IPS-15b (cell line): ENCODE results near the gene RASSF4.

Experiments
- H3K27me3 ChIP-seq: one replicate; pipeline ENCODE4 v1.6.1; 2013; ENCODE audit warnings: low read length; ENCODE audit not compliant: control insufficient read depth, insufficient read depth
- H3K36me3 ChIP-seq: one replicate; pipeline ENCODE4 v1.6.1; 2013; ENCODE audit warnings: low read length; ENCODE audit not compliant: control insufficient read depth, insufficient read depth
- H3K4me1 ChIP-seq: one replicate; pipeline ENCODE4 v1.6.1; 2013; ENCODE audit warnings: mild to moderate bottlenecking, low read length; ENCODE audit not compliant: control insufficient read depth, insufficient read depth
- H3K4me3 ChIP-seq: one replicate; pipeline ENCODE4 v1.5.1; 2013; ENCODE audit warnings: low read depth, low read length
- H3K9ac ChIP-seq: one replicate; pipeline ENCODE4 v1.6.1; 2013; ENCODE audit warnings: low read depth, mild to moderate bottlenecking, low read length
- H3K9me3 ChIP-seq: one replicate; pipeline ENCODE4 v1.6.1; 2013; ENCODE audit warnings: mild to moderate bottlenecking, low read length; ENCODE audit not compliant: control insufficient read depth, insufficient read depth

The RASSF4 gene

DNA sequence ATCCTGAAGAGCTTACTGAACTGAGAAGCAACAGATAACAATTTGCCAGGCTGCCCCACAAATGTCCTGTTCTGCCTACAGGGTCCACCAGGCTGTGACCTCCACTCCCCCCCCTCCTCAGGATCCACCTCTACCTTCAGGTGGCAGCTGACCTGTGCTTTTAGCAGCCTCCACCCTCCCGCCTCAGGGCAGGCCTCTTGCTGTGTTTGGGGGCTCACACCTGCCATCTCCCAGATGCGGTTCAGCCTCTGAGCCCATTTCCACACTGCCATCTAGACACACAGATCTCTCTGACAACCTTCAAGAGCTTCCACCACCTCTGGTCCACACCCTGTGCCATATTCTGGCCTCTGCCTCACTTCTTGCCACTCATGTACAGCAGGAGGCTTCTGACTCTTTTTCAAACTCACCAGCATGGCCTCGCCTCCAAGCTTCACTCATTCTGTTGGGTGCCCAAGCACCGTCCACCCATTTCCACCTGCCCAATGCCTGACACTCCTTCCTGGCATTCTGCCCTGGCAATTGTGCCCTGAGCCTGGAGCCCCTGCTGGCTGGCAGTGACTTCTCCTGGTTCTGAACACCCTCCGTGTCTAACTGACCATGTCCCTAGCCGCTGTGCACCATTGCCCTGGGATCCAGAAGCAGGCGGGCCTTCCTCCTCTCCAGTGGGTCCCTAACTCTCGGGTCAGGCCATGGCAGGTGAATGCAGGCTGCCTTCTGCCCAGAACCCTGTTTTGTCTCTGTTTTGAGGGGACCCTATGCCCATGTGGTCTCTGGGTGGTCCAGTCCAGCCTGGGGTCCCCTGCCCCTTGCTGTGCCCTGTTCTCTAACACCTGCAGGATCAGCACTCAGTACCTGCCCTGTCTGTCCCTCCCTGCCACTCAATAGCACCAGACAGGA, 30.0 kb upstream of the RASSF4 start:
- no peaks in the 10 kb centered on the region for H3K9me3 ChIP-seq
- peaks cover 3% of the 10 kb centered on the region for H3K4me1 ChIP-seq
- no peak overlapping the region for H3K9ac ChIP-seq
- H3K27me3 ChIP-seq = no peaks in the 10 kb centered on the region
- H3K4me3 ChIP-seq = no peak overlapping the region
- H3K36me3 ChIP-seq = no peaks in the 10 kb centered on the region

- H3K9ac ChIP-seq = no peak overlapping the region
- H3K4me1 ChIP-seq = peaks cover 3% of the 10 kb centered on the region
- no peaks in the 10 kb centered on the region for H3K27me3 ChIP-seq
- H3K4me3 ChIP-seq = no peak overlapping the region
- no peaks in the 10 kb centered on the region for H3K9me3 ChIP-seq
- no peaks in the 10 kb centered on the region for H3K36me3 ChIP-seq
These were observed 28.5 kb upstream of the RASSF4 start for GRCh38 chr10:44930904-44931620.

- H3K4me1 ChIP-seq = peaks cover 3% of the 10 kb centered on the region
- H3K9me3 ChIP-seq = no peaks in the 10 kb centered on the region
- no peak overlapping the region for H3K4me3 ChIP-seq
- H3K27me3 ChIP-seq = no peaks in the 10 kb centered on the region
- no peaks in the 10 kb centered on the region for H3K36me3 ChIP-seq
- H3K9ac ChIP-seq = no peak overlapping the region
These were observed 27.7 kb upstream of the RASSF4 start for GRCh38 chr10:44931621-44932516.

DNA sequence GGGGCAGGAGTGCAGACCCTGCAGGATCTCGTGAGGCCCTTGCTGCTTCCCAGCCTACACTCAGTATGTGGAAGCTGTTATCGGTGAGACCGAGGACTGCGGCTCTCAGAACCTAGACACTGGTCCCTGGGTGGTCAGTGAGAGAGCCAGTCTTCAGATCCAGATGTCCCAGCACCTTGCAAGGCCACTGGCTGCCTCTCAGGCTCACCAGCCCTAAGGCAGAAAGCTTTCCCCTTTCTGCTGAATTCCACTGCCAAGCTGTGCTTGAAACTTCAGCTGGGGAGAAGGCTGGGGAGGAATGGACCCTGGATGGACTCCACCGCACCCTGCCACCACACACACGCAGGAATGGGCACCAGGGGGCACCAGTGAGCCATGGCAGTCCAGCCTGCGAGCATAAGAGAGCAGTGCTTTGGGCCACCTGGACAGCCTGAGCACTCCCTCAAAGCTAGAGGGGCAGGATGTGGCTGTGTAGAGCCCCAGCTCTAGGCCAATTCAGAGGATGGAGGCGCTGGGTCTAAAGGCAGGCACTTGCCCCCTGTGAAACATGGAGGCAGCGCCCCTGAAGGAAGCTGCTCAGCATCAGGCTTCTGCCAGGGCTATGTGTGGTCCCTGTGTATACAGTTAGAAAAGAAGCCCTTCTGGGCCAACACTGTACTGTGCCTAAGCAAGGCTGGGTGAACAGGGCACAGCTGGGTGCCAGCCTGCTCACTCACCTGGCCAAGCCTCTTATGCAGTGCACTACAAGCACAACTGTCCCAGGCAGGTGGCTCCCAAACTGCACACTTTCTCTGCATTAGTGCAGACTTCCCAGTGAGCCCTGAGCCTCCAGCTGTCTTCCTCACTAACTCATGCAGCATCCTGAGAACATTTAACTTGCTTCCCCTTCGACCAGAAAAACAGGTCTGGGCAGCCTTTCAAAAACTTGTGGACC, 26.8 kb upstream of the RASSF4 start:
- Histone ChIP-seq H3K9ac (no peak overlapping the region), H3K9me3 (no peaks in the 10 kb centered on the region), H3K4me1 (peaks cover 3% of the 10 kb centered on the region)

DNA sequence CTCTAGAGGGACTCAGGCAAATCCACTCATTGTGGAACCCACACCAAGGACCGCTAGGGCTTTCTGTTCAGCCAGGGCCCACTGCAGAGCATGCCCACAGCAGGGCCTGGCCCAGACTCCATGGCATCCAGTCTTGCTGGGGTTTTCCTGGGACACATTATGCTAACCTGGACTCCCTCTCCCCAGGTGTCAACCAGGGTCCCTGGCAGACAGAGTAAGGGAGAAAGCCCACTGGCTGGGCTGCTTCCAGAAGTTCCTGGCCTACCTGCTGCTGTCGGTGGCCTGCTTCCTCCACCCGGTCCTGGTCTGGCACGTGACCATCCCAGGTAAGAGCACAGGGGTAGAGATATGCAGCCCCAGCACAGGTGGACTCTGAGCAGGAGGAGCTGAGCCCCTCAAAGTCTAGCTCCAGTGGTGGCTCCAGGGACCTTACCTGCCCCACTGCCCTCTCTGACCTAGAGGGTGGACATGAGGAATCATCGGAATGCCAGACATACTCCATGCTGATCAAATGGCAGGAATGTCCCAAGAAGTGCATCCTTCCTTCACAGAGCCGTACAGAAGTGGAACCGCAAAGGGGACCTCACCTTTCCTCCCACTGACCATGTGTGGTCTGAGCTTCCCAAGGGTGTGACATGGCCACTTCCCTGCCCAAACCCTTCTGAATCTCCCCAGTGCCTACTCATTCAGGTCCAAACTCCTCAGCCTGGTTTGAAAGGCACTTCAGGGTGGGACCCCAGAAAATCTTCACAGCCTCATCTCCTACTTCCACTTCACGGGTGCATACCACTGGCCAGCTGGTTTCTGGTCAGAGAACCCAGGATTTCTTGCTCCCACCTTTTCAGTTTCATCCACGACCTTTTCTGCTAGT, 25.9 kb upstream of the RASSF4 start:
- no peak overlapping the region for H3K9ac ChIP-seq
- no peaks in the 10 kb centered on the region for H3K9me3 ChIP-seq
- H3K4me1 ChIP-seq = peaks cover 3% of the 10 kb centered on the region

More for the DNA sequence above, 26.8 kb upstream of the RASSF4 start:
- H3K4me3 ChIP-seq = no peak overlapping the region
- H3K27me3 ChIP-seq = no peaks in the 10 kb centered on the region
- no peaks in the 10 kb centered on the region for H3K36me3 ChIP-seq

GRCh38 chr10:44934416-44935200, 25.0 kb upstream of the RASSF4 start:
- Histone ChIP-seq H3K27me3 (no peaks in the 10 kb centered on the region), H3K9ac (no peak overlapping the region)

More for the DNA sequence above, 25.9 kb upstream of the RASSF4 start:
- no peaks in the 10 kb centered on the region for H3K27me3 ChIP-seq
- H3K36me3 ChIP-seq = no peaks in the 10 kb centered on the region
- no peak overlapping the region for H3K4me3 ChIP-seq

GRCh38 chr10:44935201-44935965, 24.2 kb upstream of the RASSF4 start:
- Histone ChIP-seq H3K4me3 (no peak overlapping the region), H3K9me3 (no peaks in the 10 kb centered on the region), H3K36me3 (no peaks in the 10 kb centered on the region), H3K4me1 (peaks cover 3% of the 10 kb centered on the region), H3K27me3 (no peaks in the 10 kb centered on the region), H3K9ac (no peak overlapping the region)

More at GRCh38 chr10:44934416-44935200, 25.0 kb upstream of the RASSF4 start:
- no peaks in the 10 kb centered on the region for H3K9me3 ChIP-seq
- no peak overlapping the region for H3K4me3 ChIP-seq
- H3K4me1 ChIP-seq = peaks cover 3% of the 10 kb centered on the region
- H3K36me3 ChIP-seq = no peaks in the 10 kb centered on the region

- Histone ChIP-seq H3K9me3 (no peaks in the 10 kb centered on the region), H3K36me3 (no peaks in the 10 kb centered on the region), H3K9ac (no peak overlapping the region), H3K4me3 (no peak overlapping the region), H3K27me3 (no peaks in the 10 kb centered on the region), H3K4me1 (peaks cover 3% of the 10 kb centered on the region)
These were observed 23.7 kb upstream of the RASSF4 start for GRCh38 chr10:44935966-44936295.

GRCh38 chr10:44936314-44936975, 23.2 kb upstream of the RASSF4 start:
- Histone ChIP-seq H3K4me3 (no peak overlapping the region), H3K27me3 (no peaks in the 10 kb centered on the region), H3K36me3 (no peaks in the 10 kb centered on the region), H3K9me3 (no peaks in the 10 kb centered on the region), H3K4me1 (peaks cover 3% of the 10 kb centered on the region), H3K9ac (no peak overlapping the region)
